Stomach (tissue), 4 donors: ENCODE results near the gene TNFSF13.

ENCODE experiments used
- EP300 ChIP-seq: sonication (generic); formaldehyde crosslinking; IDR thresholded peaks from one replicate; pipeline ENCODE4 v1.6.1; 2017; ENCODE audit warnings: antibody characterized with exemption
- POLR2A ChIP-seq, 4 donors: fragments of 450-650 bp; IDR thresholded peaks; one replicate each; pipeline ENCODE4 v1.6.1; 2016; ENCODE audit warnings: antibody characterized with exemption in 4 of 4, control low read depth in 2 of 4, mild to moderate bottlenecking in 1 of 4, moderate library complexity in 1 of 4
- POLR2AphosphoS5 ChIP-seq, 3 donors: sonication (generic); formaldehyde crosslinking; IDR thresholded peaks; one replicate each; pipeline ENCODE4 v1.6.1; 2016; ENCODE audit warnings: antibody characterized with exemption in 3 of 3
- TF ChIP-seq, protein P1 (sequence below), 7 experiments: fragments of 450-650 bp in 4 of 7; fragments of 200-600 bp in 3 of 7; sonication (generic) in 3 of 7; IDR thresholded peaks; one replicate each; pipeline ENCODE4 v1.5.1; 2016 to 2019; ENCODE audit warnings: antibody characterized with exemption in 7 of 7, control low read depth in 2 of 7, mild to moderate bottlenecking in 1 of 7

- TF ChIP-seq, protein P1, sequence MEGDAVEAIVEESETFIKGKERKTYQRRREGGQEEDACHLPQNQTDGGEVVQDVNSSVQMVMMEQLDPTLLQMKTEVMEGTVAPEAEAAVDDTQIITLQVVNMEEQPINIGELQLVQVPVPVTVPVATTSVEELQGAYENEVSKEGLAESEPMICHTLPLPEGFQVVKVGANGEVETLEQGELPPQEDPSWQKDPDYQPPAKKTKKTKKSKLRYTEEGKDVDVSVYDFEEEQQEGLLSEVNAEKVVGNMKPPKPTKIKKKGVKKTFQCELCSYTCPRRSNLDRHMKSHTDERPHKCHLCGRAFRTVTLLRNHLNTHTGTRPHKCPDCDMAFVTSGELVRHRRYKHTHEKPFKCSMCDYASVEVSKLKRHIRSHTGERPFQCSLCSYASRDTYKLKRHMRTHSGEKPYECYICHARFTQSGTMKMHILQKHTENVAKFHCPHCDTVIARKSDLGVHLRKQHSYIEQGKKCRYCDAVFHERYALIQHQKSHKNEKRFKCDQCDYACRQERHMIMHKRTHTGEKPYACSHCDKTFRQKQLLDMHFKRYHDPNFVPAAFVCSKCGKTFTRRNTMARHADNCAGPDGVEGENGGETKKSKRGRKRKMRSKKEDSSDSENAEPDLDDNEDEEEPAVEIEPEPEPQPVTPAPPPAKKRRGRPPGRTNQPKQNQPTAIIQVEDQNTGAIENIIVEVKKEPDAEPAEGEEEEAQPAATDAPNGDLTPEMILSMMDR (IDR thresholded peaks at IDR 0.05): no peak
- TF ChIP-seq POLR2A (IDR thresholded peaks at IDR 0.05): no peak
- TF ChIP-seq EP300: no peak
- TF ChIP-seq POLR2AphosphoS5 (IDR thresholded peaks at IDR 0.05): no peak
Observed at GRCh38 chr17:7556627-7557026, 1.9 kb upstream of the TNFSF13 start.
